CD14-positive monocyte (primary cell): Measurements from ENCODE around the gene PCBP3. TPM values are rescaled to one million over a fixed set of nuclear protein-coding genes. Genes with fewer than 3 reads are reported as not detected.
"Not testable (repeated sequence)": the region's sequence is repeated elsewhere in the genome, so short reads cannot be mapped to it uniquely, and the experiment has no call there.

Source experiments
- DNase-seq, 3 donors: peaks; one replicate each; pipeline ENCODE4 v3.0.0-alpha.2; 2011 to 2022
- H2AFZ ChIP-seq: 2 replicates; pipeline ENCODE4 v1.6.0; 2012; ENCODE audit warnings: mild to moderate bottlenecking, low read depth, low read length, inconsistent platforms; ENCODE audit not compliant: insufficient read depth, poor library complexity, severe bottlenecking
- H3K27ac ChIP-seq, 2 donors: 1 replicate in 1 of 2; 2 replicates in 1 of 2; pipeline ENCODE4 v1.5.1; 2012 to 2013; ENCODE audit warnings: low read length in 2 of 2, control low read depth in 1 of 2, inconsistent platforms in 1 of 2, low read depth in 1 of 2, mild to moderate bottlenecking in 1 of 2
- H3K27me3 ChIP-seq, 2 donors: one replicate each; pipeline versions ENCODE4 v1.6.0 to v1.6.1; 2011 to 2013; ENCODE audit warnings: low read length in 2 of 2; ENCODE audit not compliant: control insufficient read depth in 2 of 2, insufficient read depth in 2 of 2
- H3K36me3 ChIP-seq, 2 donors: replicated peaks in 1 of 2; 1 replicate in 1 of 2; 2 replicates in 1 of 2; pipeline versions ENCODE4 v1.5.1 to v1.6.1; 2012 to 2013; ENCODE audit warnings: low read length in 2 of 2, control low read depth in 1 of 2, inconsistent platforms in 1 of 2, mild to moderate bottlenecking in 1 of 2; ENCODE audit not compliant: insufficient read depth in 2 of 2, control insufficient read depth in 1 of 2
- H3K4me1 ChIP-seq, 2 donors: 1 replicate in 1 of 2; 2 replicates in 1 of 2; pipeline versions ENCODE4 v1.5.1 to v1.6.1; 2012 to 2013; ENCODE audit warnings: low read length in 2 of 2, control low read depth in 1 of 2, inconsistent platforms in 1 of 2, mild to moderate bottlenecking in 1 of 2, moderate library complexity in 1 of 2; ENCODE audit not compliant: insufficient read depth in 2 of 2, control insufficient read depth in 1 of 2
- H3K4me2 ChIP-seq: replicated peaks from 2 replicates; pipeline ENCODE3; 2012; ENCODE audit warnings: low read length, moderate library complexity, mild to moderate bottlenecking; ENCODE audit not compliant: poor library complexity, severe bottlenecking; ENCODE audit errors: extremely low read depth
- H3K4me3 ChIP-seq, 3 experiments: fragments of 200-600 bp in 1 of 3; sonication (generic) in 1 of 3; replicated peaks in 1 of 3; 1 replicate in 2 of 3; 2 replicates in 1 of 3; pipeline ENCODE4 v1.5.1; 2011 to 2013; ENCODE audit warnings: low read length in 3 of 3, mild to moderate bottlenecking in 3 of 3, control low read depth in 2 of 3, low read depth in 2 of 3, inconsistent platforms in 1 of 3, moderate library complexity in 1 of 3
- H3K79me2 ChIP-seq: 2 replicates; pipeline ENCODE4 v1.6.0; 2012; ENCODE audit warnings: mild to moderate bottlenecking, control low read depth, inconsistent platforms, low read length, moderate library complexity; ENCODE audit not compliant: insufficient read depth
- H3K9ac ChIP-seq: 2 replicates; pipeline ENCODE4 v1.6.0; 2017; ENCODE audit warnings: low read length, mild to moderate bottlenecking; ENCODE audit not compliant: insufficient read depth, poor library complexity, severe bottlenecking
- H3K9me3 ChIP-seq, 2 donors: replicated peaks in 1 of 2; 1 replicate in 1 of 2; 2 replicates in 1 of 2; pipeline versions ENCODE4 v1.5.1 to v1.6.1; 2012 to 2013; ENCODE audit warnings: low read length in 2 of 2, control low read depth in 1 of 2; ENCODE audit not compliant: control insufficient read depth in 1 of 2, insufficient read depth in 1 of 2
- H4K20me1 ChIP-seq: 2 replicates; pipeline ENCODE4 v1.6.0; 2012; ENCODE audit warnings: mild to moderate bottlenecking, low read length, control low read depth, moderate library complexity; ENCODE audit not compliant: insufficient read depth
- H3K27ac Mint-ChIP-seq, 7 donors: one replicate each; pipeline ENCODE4 v1.8.0; 2020; ENCODE audit warnings: mild to moderate bottlenecking in 7 of 7, mixed read lengths in 7 of 7, moderate library complexity in 6 of 7, inconsistent platforms in 2 of 7
- H3K27me3 Mint-ChIP-seq, 3 donors: one replicate each; pipeline ENCODE4 v1.8.0; 2021 to 2022; ENCODE audit warnings: low read depth in 3 of 3, mild to moderate bottlenecking in 3 of 3, mixed read lengths in 3 of 3, moderate library complexity in 3 of 3, inconsistent platforms in 1 of 3
- H3K36me3 Mint-ChIP-seq, 2 donors: one replicate each; pipeline ENCODE4 v1.8.0; 2020; ENCODE audit warnings: mixed read lengths in 2 of 2, inconsistent platforms in 1 of 2, mild to moderate bottlenecking in 1 of 2
- H3K4me1 Mint-ChIP-seq: one replicate; pipeline ENCODE4 v1.8.0; 2020; ENCODE audit warnings: mild to moderate bottlenecking, mixed read lengths
- H3K4me3 Mint-ChIP-seq, 2 donors: one replicate each; pipeline ENCODE4 v1.8.0; 2020; ENCODE audit warnings: mild to moderate bottlenecking in 2 of 2, mixed read lengths in 2 of 2, moderate library complexity in 1 of 2
- H3K9me3 Mint-ChIP-seq, 7 donors: one replicate each; pipeline ENCODE4 v1.8.0; 2020 to 2022; ENCODE audit warnings: mixed read lengths in 7 of 7, mild to moderate bottlenecking in 6 of 7, moderate library complexity in 6 of 7, inconsistent platforms in 2 of 7
- CTCF ChIP-seq: fragments of 200-600 bp; IDR thresholded peaks from one replicate; pipeline ENCODE4 v1.8.0; 2022; ENCODE audit warnings: antibody characterized with exemption, mild to moderate bottlenecking
- WGBS: methylation state at CpG from one replicate; pipeline ENCODE4 v1.1.5; 2013; ENCODE audit warnings: missing lambda C conversion rate; ENCODE audit not compliant: insufficient coverage; 5-methylcytosine and 5-hydroxymethylcytosine counted together
- intact Hi-C, 2 donors: fragments of 100-400 bp; cut with micrococcal nuclease; formaldehyde crosslinking; loops; one replicate each; pipeline versions ENCODE4 v1.15.0 to v1.15.1; 2023
- polyA plus RNA-seq, 3 donors: library from polyadenylated mRNA; depleted of rRNA in 1 of 3; unstranded in 2 of 3; stranded (reverse) in 1 of 3; fragments of 300-500 nt in 2 of 3; fragments of >200 nt in 1 of 3; fragmentation: Illumina TruSeq in 2 of 3; gene quantifications; 1 replicate in 2 of 3; 2 replicates in 1 of 3; pipeline ENCODE4 v1.2.3, GENCODE V29; 2012 to 2021

PCBP3 gene
- polyA plus RNA-seq, 3 donors: 0.34 to 0.49 TPM; not detected in 1

- Mint-ChIP-seq H3K27ac (no peak overlapping the region), H3K9me3 (peaks cover 5 to 21% (median 11%) of the 10 kb centered on the region in 7 donors), H3K4me1 (peaks cover 21% of the 10 kb centered on the region), H3K36me3 (no peaks in the 10 kb centered on the region), H3K27me3 (peaks cover 2 to 14% (median 6%) of the 10 kb centered on the region in 3 donors), H3K4me3 (no peak overlapping the region)
- no peak overlapping the region for H3K27ac ChIP-seq
- intact Hi-C loops: no loop called here
- TF ChIP-seq CTCF: no peak
- no peak overlapping the region for H3K4me3 ChIP-seq
- H2AFZ ChIP-seq: no peak overlapping the region
- H4K20me1 ChIP-seq: no peaks in the 10 kb centered on the region
- peaks cover 9 to 19% of the 10 kb centered on the region in 2 donors for H3K4me1 ChIP-seq
- no peak overlapping the region for H3K9ac ChIP-seq
- H3K4me2 ChIP-seq: no peak overlapping the region
- no peaks in the 10 kb centered on the region for H3K36me3 ChIP-seq
- H3K9me3 ChIP-seq: peaks cover 0 to 18% of the 10 kb centered on the region in 2 donors
- H3K27me3 ChIP-seq: no peaks in the 10 kb centered on the region
- 67% methylated on average over 17 of the region's 19 CpGs for WGBS
- no peaks in the 10 kb centered on the region for H3K79me2 ChIP-seq
- no peak for DNase-seq
These were observed 21.0 kb upstream of the PCBP3 start for GRCh38 chr21:45622416-45623097.

GRCh38 chr21:45623436-45623835 lies 20.1 kb upstream of the PCBP3 start:
- peaks cover 4 to 14% (median 5%) of the 10 kb centered on the region in 3 donors for H3K27me3 Mint-ChIP-seq
- H3K27me3 ChIP-seq: no peaks in the 10 kb centered on the region
- intact Hi-C loops: no loop called here
- no peaks in the 10 kb centered on the region for H3K36me3 Mint-ChIP-seq
- no peak overlapping the region for H3K27ac ChIP-seq
- DNase-seq: no peak
- no peak overlapping the region for H3K27ac Mint-ChIP-seq
- no peak overlapping the region for H3K9ac ChIP-seq
- 81% methylated on average over 7 of the region's 7 CpGs for WGBS
- no peaks in the 10 kb centered on the region for H3K36me3 ChIP-seq
- H3K9me3 ChIP-seq: peaks cover 0 to 18% of the 10 kb centered on the region in 2 donors
- H3K4me3 Mint-ChIP-seq: no peak overlapping the region
- no peak for TF ChIP-seq CTCF
- H3K4me1 Mint-ChIP-seq: peaks cover 12% of the 10 kb centered on the region
- no peak overlapping the region for H2AFZ ChIP-seq
- no peaks in the 10 kb centered on the region for H4K20me1 ChIP-seq
- H3K4me2 ChIP-seq: no peak overlapping the region
- peaks cover 5 to 21% (median 11%) of the 10 kb centered on the region in 7 donors for H3K9me3 Mint-ChIP-seq
- peaks cover 7 to 10% of the 10 kb centered on the region in 2 donors for H3K4me1 ChIP-seq
- no peak overlapping the region for H3K4me3 ChIP-seq
- no peaks in the 10 kb centered on the region for H3K79me2 ChIP-seq

GRCh38 chr21:45626127-45626526 lies 17.4 kb upstream of the PCBP3 start:
- H3K9me3 Mint-ChIP-seq, H3K36me3 ChIP-seq, H3K27ac ChIP-seq, H3K27ac Mint-ChIP-seq, H3K4me3 Mint-ChIP-seq, H3K4me3 ChIP-seq, intact Hi-C loops, H3K79me2 ChIP-seq, H3K4me1 ChIP-seq, H3K9me3 ChIP-seq, H3K9ac ChIP-seq, H3K27me3 ChIP-seq, H4K20me1 ChIP-seq, H2AFZ ChIP-seq, H3K4me1 Mint-ChIP-seq, H3K4me2 ChIP-seq, H3K36me3 Mint-ChIP-seq, DNase-seq: not testable (repeated sequence)
- peaks cover 2 to 13% (median 12%) of the 10 kb centered on the region in 3 donors for H3K27me3 Mint-ChIP-seq
- WGBS: no CpG with 5 or more reads among the region's 2 CpGs
